ENCODE measurements around the gene CDH26.

The CDH26 gene

DNA sequence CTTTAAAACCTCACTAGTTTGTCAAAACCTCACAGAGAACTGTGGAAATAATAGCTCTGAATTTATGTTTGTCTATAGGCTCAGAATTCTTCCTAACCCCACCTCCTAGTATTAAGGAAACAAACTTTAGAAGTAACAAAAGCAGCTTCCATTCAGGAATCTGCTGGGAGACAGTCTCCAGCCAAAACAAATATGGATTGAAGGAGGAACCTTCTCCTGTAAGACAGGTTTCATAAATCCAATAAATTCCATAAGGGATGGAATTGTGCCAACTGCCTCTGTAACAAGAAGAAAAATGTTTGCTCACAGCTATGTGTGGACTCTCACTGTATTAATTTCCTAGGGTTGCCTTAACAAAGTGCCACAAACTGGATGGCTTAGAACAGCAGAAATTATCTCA lies 32.3 kb upstream of the CDH26 start:
- TF ChIP-seq CTCF (conservative IDR thresholded peaks at IDR 0.05; ENCODE audit: low read length), result no peak
- DNase-seq (ENCODE audit: low read depth), result peak; percentile 36

GRCh38 chr20:59931511-59932312 lies 26.5 kb upstream of the CDH26 start:
- no peak for TF ChIP-seq CTCF (conservative IDR thresholded peaks at IDR 0.05; ENCODE audit: low read length)
- no peak overlapping the region for H3K4me3 ChIP-seq (ENCODE audit: low read length)
- DNase-seq (ENCODE audit: low read depth), result no peak

More for the DNA sequence above, 32.3 kb upstream of the CDH26 start:
- H3K4me3 ChIP-seq (ENCODE audit: low read length), result no peak overlapping the region

- TF ChIP-seq CTCF (conservative IDR thresholded peaks at IDR 0.05; ENCODE audit: low read length), result no peak
- DNase-seq (ENCODE audit: low read depth), result no peak
- H3K4me3 ChIP-seq (ENCODE audit: low read length), result no peak overlapping the region
These were observed 25.5 kb upstream of the CDH26 start for GRCh38 chr20:59932616-59933295.

DNA sequence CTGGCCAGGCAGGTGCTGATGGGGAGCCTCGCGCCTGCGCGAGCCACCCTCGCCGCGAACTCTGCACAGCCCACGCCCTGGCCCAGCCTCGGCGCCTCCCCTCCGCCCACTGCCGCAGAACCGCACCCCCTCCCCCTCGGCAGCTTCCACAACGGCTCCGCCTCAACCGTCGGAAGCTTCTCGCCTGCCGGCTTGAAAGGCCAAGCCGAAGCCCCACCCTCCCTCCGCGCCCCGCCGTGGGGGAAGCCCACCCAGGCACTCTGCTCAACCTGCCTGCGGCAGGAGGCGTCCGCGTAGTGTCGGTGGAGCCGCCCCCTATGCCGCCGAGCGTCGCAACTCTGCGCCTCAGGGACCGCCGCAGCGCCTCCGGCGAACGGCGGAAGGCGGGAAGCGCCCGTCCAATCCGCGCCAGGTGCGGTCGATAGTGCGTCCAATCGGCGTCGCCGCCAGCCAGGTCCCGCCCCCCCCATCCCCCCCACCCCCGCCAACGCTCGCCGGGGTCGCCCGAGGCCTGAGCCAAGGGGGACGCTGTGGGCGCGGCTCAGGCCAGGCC lies 24.9 kb upstream of the CDH26 start, which contains the start of gene SYCP2:
TSS of gene SYCP2 (minus strand) at position 342 of the 553 bp plus-strand sequence. CDS start 11,224 bp downstream, outside the sequence.
- peak within 1 kb of the TSS; percentile 71 for H3K4me3 ChIP-seq (ENCODE audit: low read length)
- DNase-seq (ENCODE audit: low read depth), result peak; percentile 36
- no peak for TF ChIP-seq CTCF (conservative IDR thresholded peaks at IDR 0.05; ENCODE audit: low read length)

DNA sequence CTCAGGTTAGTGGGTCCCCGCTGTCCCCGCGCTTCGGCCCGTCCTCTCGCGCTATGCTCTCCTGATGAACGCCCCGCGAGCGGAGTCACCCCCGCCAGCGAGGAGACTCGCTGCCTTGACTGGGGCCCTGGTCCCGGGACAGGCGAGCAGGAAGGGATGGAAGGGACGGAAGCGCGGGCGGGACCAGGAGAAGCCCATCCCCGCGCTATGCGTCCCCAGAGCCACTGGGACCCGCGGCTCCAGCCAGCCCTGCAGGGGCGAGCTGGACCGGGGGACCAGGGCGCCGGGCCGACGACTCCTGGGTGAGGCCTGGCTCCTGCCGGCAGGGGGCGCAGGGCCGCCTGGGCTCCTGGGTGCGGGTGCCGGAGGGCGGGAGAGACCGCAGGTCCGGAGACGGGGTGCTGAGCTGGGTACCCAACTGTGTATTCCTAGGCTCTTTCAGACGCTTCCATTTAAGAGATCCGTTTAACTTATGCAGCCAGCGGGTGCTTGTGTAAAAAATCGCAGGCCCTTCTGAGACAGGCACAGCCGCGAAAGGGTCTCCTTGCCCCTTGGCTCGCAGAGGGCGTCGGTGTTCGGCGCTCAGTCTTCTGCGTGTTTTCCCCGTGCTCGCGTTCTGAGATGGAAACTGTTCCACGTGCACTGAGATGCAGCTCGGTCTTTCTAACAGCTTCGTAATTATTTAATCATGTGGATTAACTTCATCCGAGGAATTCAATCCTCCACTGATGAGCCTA lies 24.2 kb upstream of the CDH26 start:
- H3K4me3 ChIP-seq (ENCODE audit: low read length), result peak overlapping the region; percentile 71
- DNase-seq (ENCODE audit: low read depth), result peak; percentile 62
- TF ChIP-seq CTCF (conservative IDR thresholded peaks at IDR 0.05; ENCODE audit: low read length), result peak; percentile 67

DNA sequence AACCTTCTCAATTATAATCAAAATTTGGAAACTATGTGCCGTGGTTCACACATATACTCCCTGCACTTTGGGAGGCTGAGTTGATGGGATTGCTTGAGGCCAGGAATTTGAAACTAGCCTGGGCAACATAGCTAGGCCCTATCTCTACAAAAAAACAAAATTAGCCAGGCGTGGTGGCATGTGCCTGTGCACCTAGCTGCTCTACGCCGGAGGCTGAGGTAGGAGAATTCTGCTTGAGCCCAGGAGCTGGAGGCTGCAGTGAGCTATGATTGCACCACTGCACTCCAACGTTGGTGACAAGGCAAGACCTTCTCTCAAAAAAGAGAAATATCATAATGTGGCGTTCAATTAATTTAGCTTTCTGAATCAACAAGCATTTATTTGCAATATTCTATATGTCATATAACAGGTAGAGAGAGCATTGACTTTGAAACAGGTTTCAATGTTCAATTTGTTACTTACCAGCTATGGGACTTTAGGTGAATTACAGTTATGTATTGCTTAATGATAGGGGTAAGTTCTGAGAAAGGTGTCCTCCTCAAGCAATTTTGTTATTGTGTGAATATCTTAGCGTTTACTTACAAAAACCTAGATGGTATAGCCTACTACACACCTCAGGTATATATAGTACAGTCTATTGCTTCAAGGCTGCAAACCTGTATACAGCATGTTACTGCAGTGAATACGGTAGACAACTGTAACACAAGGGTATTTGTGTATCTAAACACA lies 22.6 kb upstream of the CDH26 start:
- no peak for DNase-seq (ENCODE audit: low read depth)
- H3K4me3 ChIP-seq (ENCODE audit: low read length), result no peak overlapping the region
- TF ChIP-seq CTCF (conservative IDR thresholded peaks at IDR 0.05; ENCODE audit: low read length), result no peak
